Measurements from ENCODE around the gene ANKRD6. TPM values are rescaled to one million over a fixed set of nuclear protein-coding genes. Genes with fewer than 3 reads are reported as not detected.

The ANKRD6 gene
- total RNA-seq, 1 donor from 2014 or later = 43.5 TPM

GRCh38 chr6:89509777-89510281 lies 76.9 kb downstream of the ANKRD6 start:
- Mint-ChIP-seq H3K4me1 (peaks cover 12% of the 10 kb centered on the region), H3K9me3 (no peaks in the 10 kb centered on the region), H3K36me3 (no peaks in the 10 kb centered on the region), H3K27ac (no peak overlapping the region), H3K4me3 (no peak overlapping the region), H3K27me3 (ENCODE audit: low read depth) (no peaks in the 10 kb centered on the region)
- no peak for DNase-seq (ENCODE audit: low spot score in 2 of 2, unreplicated experiment in 2 of 2)
- TF ChIP-seq CTCF (IDR thresholded peaks at IDR 0.05; ENCODE audit: unreplicated experiment) = no peak

GRCh38 chr6:89510393-89510792 lies 77.4 kb downstream of the ANKRD6 start:
- DNase-seq (ENCODE audit: low spot score in 2 of 2, unreplicated experiment in 2 of 2) = no peak
- no peak for TF ChIP-seq CTCF (IDR thresholded peaks at IDR 0.05; ENCODE audit: unreplicated experiment)
- Mint-ChIP-seq H3K4me3 (no peak overlapping the region), H3K9me3 (no peaks in the 10 kb centered on the region), H3K4me1 (peaks cover 12% of the 10 kb centered on the region), H3K36me3 (no peaks in the 10 kb centered on the region), H3K27me3 (ENCODE audit: low read depth) (no peaks in the 10 kb centered on the region), H3K27ac (no peak overlapping the region)

GRCh38 chr6:89518352-89519055 lies 85.6 kb downstream of the ANKRD6 start:
- Mint-ChIP-seq H3K4me1 (no peaks in the 10 kb centered on the region), H3K27me3 (ENCODE audit: low read depth) (no peaks in the 10 kb centered on the region), H3K36me3 (peaks cover 8% of the 10 kb centered on the region), H3K27ac (no peak overlapping the region), H3K9me3 (no peaks in the 10 kb centered on the region), H3K4me3 (no peak overlapping the region)
- no peak for DNase-seq (ENCODE audit: low spot score in 2 of 2, unreplicated experiment in 2 of 2)
- no peak for TF ChIP-seq CTCF (IDR thresholded peaks at IDR 0.05; ENCODE audit: unreplicated experiment)

- peaks cover 6% of the 10 kb centered on the region for H3K36me3 Mint-ChIP-seq
- no peak overlapping the region for H3K27ac Mint-ChIP-seq
- no peak overlapping the region for H3K4me3 Mint-ChIP-seq
- peaks cover 6% of the 10 kb centered on the region for H3K4me1 Mint-ChIP-seq
- TF ChIP-seq CTCF (IDR thresholded peaks at IDR 0.05; ENCODE audit: unreplicated experiment) = no peak
- peaks cover 4% of the 10 kb centered on the region for H3K9me3 Mint-ChIP-seq
- no peak for DNase-seq (ENCODE audit: low spot score in 2 of 2, unreplicated experiment in 2 of 2)
- H3K27me3 Mint-ChIP-seq (ENCODE audit: low read depth) = no peaks in the 10 kb centered on the region
Measured at GRCh38 chr6:89520736-89521135, 87.8 kb downstream of the ANKRD6 start.

- Mint-ChIP-seq H3K27me3 (ENCODE audit: low read depth) (no peaks in the 10 kb centered on the region), H3K4me3 (no peak overlapping the region), H3K27ac (no peak overlapping the region), H3K36me3 (no peaks in the 10 kb centered on the region), H3K9me3 (peaks cover 4% of the 10 kb centered on the region), H3K4me1 (peaks cover 10% of the 10 kb centered on the region)
- no peak for TF ChIP-seq CTCF (IDR thresholded peaks at IDR 0.05; ENCODE audit: unreplicated experiment)
- DNase-seq (ENCODE audit: low spot score in 2 of 2, unreplicated experiment in 2 of 2) = no peak
Measured at GRCh38 chr6:89522778-89523177, 89.8 kb downstream of the ANKRD6 start.
